Measurements from ENCODE around the gene LZTR1.
"Not testable (repeated sequence)": the region's sequence is repeated elsewhere in the genome, so short reads cannot be mapped to it uniquely, and the experiment has no call there.

LZTR1 gene

DNA sequence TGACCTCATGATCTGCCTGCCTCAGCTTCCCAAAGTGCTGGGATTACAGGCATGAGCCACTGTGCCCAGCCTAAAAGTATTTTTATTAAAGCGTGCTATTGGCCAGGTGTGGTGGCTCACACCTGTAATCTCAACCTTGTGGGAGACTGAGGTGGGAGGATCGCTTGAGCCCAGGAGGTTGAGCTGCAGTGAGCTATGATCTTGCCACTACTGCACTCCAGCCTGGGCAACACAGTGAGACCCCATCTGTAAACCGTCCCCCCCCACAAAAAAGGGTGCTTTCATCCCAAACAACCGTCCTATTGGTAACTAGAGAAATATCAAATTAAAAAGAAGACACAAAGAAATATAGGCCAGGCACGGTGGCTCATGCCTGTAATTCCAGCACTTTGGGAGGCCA lies 57.1 kb downstream of the LZTR1 start:
- not testable (repeated sequence) for DNase-seq

GRCh38 chr22:21041937-21042336 lies 59.8 kb downstream of the LZTR1 start:
- DNase-seq: peak; percentile 78

DNA sequence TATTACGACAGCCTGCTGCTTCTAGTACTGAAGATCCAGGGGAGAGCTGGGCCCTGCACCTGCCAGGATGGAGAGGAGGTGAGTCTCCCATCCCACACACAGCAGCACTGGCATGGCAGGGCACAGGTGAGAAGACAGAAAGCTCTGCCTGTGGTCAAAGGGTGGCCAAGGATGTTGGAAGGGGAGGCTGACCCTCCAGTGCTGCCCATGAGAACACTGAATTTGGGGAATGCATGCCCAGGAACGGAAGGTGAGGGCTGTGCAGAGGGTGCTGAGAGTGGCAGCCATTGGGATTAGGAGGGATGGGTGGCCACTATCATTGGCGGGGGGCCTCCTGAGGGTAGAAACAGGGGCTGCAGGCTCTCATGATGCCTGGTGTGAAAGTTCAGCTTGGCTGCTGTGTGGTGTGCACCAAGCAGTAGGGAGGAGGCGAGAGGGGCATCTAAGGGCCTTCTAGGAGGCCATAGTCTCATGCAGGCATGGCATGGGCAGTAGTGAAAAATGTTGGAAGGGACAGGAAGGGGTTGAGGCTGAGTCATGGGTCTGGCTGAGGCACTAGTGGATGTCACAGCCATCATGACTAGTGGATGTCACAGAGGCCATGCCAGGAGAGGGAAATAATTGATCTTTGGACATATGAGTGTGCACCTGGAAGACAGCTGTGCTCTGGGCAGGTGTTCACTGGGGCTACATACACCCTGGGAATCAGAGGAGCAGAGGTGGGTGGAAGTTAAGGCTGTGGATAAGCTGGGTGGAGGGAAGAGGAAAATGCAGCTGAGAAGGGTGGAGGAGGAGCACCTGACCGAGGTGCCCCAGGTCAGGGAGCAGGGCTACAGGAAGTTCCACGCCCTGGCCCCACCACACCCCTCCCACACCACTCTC lies 61.1 kb downstream of the LZTR1 start:
- DNase-seq: no peak

DNA sequence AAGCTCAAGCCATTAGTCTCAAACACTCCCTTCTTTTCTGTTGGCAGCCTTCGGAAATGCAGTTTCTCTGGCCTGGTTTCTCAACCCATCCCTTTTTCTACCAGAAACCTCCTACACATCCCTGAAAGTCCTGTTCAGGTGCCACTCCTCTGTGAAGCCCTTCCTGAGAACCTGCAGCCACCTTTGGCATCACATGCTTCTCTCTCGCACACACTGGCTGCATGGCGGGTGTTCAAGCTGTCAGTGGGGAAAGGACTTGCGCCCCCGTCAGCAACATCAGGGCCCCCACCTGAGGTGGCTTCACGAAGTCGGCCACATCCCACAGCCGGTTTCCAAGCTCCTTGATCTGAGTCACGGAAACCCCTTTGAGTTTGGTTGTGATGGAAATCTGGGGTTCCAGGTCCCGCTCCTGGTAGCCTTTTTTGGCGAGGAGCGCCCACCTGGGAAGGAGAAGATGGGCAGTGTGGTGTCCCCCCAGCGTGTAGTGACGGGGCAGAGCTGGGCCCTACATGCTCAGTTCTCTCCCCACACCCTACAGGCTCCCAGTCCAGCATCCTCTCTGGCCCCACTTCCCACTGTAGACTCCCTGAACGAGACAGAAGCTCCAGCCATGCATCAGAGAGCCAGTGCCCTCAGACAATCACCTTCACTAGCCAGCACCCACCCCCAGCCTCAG lies 61.9 kb downstream of the LZTR1 start:
- DNase-seq: no peak

DNA sequence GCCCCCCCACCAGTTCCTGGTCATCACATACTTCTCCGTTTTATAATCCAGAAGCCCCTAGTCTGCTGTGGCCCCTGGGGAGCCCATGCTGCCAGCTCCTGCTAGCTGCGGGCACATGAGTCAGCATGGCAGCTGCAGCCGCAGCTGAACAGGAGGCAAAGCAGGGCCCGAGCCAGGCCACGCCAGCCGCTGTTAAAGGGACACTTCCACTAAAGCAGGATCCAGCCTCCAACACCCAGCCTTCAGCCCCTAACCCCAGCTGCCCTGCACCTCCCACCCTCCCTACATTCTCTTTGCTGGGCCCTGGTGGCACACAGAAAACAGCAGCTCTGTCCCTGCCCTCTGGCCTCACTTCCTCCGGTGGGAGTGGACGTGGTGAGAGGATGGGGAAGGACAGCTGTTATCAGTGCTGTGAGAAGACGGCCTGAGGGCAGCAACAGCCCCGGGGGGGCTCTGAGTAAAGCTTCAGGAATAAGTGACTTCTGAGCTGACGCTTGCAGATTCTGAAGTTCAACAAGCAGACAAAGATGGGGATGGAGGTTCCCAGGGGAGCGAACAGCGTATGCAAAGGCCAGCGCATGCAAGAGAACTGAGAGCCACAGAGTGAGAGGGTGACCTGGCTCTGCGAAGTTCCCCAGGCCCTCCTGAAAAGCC lies 63.0 kb downstream of the LZTR1 start:
- DNase-seq: peak; percentile 71

GRCh38 chr22:21045585-21046294 lies 63.6 kb downstream of the LZTR1 start, which contains the start of gene LRRC74B:
Gene LRRC74B, plus strand, starts transcription at chr22:21045946. Its CDS starts 41 bp downstream, at chr22:21045987.
- peak; percentile 91 for DNase-seq

DNA sequence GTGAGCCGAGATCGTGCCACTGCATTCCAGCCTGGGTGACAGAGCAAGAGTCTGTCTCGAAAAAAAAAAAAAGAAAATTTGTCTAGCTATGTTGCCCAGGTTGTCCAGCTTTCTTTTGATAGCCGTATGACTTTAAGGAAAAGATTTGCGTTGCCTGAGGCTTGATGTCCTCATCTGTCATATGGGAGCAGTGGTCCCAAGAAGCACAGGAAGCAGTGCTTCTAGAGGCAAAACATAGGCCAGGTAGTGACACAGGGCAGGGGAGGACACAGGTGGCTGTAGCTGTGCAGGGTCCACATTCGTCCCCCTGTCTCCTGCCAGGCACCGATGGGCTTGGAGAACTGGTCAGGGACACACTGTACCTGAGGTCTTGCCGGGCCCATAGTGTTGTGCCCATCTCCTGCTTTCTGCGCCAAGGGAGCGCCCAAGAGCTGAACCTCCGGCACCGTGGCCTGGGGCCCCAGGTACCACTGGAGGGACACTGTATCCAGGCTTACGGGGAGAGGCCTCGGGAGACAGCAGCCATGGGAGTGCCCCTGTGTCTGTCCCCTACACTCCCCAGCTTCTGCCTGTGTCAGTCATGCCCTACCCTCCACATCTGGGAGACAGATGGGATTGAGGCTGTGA lies 65.1 kb downstream of the LZTR1 start:
- no peak for DNase-seq

DNA sequence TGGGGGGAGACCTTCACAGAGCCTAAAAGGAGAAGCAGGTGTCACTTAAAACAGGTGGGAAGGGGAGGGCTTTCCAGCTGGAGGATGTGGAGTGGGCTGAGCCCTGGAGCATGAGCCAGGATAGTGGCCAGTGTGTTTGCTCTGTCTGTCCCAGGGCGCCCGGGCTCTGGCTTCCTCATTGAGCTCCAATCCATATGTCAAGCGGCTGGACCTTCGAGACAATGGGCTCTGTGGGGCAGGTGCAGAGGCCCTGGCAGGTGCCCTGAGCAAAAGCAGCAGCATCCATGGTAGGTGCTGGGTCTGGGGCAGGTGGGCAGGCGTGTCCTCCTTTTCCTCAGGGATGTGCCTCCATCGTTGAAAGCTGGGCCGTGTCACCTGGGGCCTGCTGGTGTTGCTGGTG lies 65.6 kb downstream of the LZTR1 start:
- no peak for DNase-seq

GRCh38 chr22:21048448-21048847 lies 66.4 kb downstream of the LZTR1 start:
- not testable (repeated sequence) for DNase-seq
